Activated gamma-delta T cell (primary cell): ENCODE measurements around the gene FEV.
"Not testable (repeated sequence)": the region's sequence is repeated elsewhere in the genome, so short reads cannot be mapped to it uniquely, and the experiment has no call there.

Experiments
- DNase-seq: peaks from one replicate; lab custom pipeline; 2025; lab: John Stamatoyannopoulos, UW

Gene FEV

DNA sequence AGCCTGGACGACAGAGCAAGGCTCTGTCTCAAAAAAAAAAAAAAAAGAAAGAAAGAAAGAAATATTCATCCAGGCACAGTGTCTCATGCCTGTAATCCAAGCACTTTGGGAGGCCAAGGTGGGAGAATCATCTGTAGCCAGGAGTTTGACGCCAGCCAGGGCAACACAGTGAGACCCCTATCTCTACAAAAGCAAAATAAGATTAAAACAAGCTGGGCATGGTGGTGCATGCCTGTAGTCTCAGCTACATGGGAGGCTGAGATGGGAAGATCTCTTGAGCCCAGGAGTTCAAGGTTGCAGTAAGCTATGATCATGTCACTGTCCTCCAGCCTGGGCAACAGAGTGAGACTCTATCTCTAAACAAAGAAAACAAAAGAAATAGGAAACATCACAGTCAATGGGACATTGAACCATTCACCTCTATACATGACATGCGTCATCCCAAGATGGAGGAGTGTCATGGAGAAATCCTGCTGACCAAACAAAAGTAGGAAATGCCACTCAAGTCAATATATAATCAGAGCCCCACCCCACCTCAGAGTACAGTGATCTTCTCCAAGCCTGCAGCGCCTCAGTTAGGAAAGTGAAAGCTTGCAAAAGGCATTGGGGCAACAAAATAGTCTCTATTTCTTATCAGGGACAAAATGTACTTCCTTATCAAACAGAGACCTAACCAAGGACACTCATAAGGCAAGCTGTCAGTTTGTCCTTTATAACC is 9.8 kb downstream of the FEV start:
- no peak for DNase-seq

GRCh38 chr2:218970894-218971293 is 14.1 kb downstream of the FEV start:
- DNase-seq: no peak

DNA sequence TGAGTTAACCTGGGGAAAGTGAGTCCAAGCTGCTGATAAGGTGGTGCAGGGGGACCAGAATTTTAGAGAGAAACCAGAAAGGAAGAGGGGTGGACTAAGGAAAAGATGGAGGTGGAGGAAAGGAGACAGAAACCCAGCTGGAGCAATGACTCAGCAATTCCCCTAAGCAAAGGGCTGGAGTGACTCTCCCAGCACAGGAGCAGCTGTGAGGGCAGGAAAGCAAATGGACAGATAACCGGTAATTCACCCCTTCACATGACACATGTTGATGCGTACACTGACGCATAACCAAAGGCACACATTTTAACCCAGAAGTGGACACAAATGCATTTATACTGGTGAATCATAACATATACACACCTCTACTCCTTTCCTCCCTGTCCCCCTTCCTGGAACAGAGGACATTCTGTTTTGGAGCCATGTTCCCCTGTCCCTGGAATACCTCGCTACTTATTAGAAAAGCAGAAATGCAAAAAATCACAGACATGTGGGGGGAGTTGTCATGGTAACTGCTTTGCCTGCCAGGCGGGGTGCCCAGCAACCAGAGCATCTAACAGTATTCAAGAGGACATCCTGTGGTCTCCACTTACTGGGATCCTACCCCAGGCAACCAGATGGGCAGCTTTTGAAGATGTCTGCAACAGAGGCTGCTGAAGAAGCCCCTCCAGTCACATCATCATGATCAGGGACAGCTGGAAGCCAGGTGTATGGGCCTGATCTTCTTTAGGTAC is 20.8 kb downstream of the FEV start:
- DNase-seq: no peak

DNA sequence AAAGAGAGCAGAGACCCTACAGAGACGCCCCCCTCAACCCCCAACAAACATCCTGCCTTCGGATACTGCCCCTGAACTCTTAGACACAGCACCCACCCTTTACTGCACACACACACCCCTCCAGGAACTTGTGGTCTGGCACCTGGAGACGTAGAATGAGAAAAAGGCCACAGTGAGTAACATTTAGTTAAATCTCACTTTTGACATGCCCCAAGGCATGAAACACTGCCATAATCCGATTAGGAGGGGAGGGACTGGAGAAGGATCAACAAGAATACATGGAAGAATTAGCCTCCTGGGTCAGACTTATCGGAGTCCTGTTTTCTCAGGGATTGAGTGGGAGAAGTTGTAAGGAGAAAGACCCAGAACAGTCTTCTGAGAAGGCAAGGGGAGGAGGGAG is 21.4 kb downstream of the FEV start:
- DNase-seq: no peak

DNA sequence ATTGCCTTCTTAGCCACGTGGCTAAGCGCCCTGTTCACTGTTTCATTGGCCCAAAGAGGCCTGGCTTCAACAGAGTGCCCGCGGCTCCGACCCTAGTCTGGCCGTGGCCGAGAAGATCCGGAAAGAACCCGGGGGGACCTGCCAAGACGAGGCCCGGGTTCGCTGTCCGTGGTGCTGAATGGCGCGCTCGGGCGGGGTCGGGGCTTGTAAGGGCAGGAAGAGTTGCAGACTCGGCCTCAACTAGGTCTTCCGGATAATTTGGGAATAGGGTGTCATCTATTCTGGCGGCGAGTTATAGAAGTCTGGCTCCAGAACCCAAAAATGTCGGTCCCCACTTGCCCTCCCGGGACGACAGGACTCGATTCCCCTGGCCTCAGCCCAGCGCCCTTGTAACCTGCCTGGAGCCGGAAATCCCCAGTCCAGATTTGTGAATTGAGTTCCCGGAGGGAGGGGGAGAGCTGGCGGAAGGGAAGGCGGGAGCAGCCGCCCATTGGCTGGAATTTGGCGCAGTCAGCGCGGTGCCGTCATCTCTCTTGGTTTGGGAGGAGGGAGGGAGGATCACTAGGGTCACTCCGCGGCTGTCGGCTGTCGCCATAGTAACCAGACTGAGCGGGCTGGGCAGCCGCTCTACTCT is 22.0 kb downstream of the FEV start:
- no peak for DNase-seq

- DNase-seq: no peak
Measured at GRCh38 chr2:218961651-218962570, 23.1 kb downstream of the FEV start.

DNA sequence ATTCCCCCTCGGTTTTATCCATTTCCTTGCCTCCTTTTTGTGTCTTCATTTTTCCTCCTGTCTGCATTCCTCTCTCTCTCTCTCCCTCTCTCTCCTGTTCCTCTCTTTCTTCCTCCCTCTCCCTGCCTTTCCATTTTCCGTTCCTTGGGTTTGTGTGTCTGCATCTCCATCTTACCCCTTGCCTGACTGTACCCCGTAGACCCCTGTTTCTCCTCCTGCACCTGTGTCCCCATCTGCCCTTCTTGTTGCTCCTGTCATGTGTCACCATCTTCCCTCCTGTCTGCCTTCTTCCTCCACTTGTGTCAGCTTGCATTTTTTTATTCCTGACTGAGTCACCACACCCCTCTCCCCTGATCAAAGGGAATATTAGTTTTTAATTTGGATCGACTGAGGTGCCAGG is 23.8 kb downstream of the FEV start:
- no peak for DNase-seq

- DNase-seq: no peak
Measured at GRCh38 chr2:218960309-218961165, 24.4 kb downstream of the FEV start.

DNA sequence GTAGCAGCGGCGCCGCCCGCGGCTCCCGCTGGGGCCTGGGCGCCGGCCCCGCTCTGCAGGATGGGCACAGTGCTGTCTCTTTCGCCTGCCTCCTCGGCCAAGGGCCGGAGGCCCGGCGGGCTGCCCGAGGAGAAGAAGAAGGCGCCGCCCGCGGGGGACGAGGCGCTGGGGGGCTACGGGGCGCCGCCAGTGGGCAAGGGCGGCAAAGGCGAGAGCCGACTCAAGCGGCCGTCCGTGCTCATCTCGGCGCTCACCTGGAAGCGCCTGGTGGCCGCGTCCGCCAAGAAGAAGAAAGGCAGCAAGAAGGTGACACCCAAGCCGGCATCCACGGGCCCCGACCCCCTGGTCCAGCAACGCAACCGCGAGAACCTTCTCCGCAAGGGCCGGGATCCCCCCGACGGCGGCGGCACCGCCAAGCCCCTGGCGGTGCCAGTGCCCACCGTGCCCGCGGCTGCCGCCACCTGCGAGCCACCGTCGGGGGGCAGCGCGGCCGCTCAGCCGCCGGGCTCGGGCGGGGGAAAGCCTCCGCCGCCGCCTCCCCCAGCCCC is 25.1 kb downstream of the FEV start:
- no peak for DNase-seq

GRCh38 chr2:218959141-218959731 is 25.7 kb downstream of the FEV start, which contains the start of gene CDK5R2:
Gene CDK5R2, plus strand, starts transcription at chr2:218959666. Its CDS starts 155 bp downstream, at chr2:218959821.
- no peak for DNase-seq

DNA sequence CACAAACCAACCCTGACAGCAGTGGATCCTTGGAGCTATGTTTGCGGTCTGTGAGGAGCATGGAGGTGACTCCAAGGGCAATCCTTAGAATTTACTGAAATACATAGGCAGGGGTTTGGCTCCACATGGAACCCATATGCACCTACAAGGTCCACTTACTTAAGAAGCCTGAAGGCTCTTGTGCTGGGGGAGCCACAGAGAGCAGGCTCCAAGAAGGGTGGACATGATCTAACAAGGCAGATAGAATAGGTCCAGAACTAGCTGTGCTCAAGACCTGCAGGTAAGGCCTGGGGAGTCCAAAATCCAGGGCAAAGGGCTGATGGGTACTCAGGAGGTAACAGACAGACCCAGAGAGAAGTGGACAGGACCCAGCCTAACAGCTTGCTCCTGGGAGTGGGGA is 26.7 kb downstream of the FEV start:
- no peak for DNase-seq

DNA sequence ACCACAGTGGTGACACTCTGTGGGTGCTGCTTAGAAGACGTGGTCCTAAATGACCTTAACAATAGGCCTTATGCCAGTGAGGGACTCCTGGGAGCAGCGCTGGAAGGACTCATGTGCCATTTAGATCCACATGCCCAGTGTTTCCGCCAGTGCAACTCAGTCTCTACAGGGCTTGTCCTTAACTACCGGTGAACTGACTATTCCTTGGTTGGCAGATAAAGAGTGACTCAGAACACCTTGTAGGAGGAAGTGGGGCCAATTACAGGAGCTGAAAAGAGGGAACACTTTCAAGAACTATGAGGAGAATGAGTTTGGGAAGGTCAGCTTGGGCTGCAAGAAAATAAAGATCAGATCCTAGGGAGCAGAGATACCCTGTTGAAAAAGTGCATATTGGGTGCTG is 27.3 kb downstream of the FEV start:
- DNase-seq: no peak

GRCh38 chr2:218956039-218956438 is 28.9 kb downstream of the FEV start:
- no peak for DNase-seq

- DNase-seq: no peak
Measured at GRCh38 chr2:218954541-218955300, 30.3 kb downstream of the FEV start.

GRCh38 chr2:218953366-218953954 is 31.5 kb downstream of the FEV start:
- no peak for DNase-seq

- no peak for DNase-seq
Measured at GRCh38 chr2:218952160-218952559, 32.8 kb downstream of the FEV start.

GRCh38 chr2:218946621-218947020 is 38.4 kb downstream of the FEV start:
- no peak for DNase-seq

DNA sequence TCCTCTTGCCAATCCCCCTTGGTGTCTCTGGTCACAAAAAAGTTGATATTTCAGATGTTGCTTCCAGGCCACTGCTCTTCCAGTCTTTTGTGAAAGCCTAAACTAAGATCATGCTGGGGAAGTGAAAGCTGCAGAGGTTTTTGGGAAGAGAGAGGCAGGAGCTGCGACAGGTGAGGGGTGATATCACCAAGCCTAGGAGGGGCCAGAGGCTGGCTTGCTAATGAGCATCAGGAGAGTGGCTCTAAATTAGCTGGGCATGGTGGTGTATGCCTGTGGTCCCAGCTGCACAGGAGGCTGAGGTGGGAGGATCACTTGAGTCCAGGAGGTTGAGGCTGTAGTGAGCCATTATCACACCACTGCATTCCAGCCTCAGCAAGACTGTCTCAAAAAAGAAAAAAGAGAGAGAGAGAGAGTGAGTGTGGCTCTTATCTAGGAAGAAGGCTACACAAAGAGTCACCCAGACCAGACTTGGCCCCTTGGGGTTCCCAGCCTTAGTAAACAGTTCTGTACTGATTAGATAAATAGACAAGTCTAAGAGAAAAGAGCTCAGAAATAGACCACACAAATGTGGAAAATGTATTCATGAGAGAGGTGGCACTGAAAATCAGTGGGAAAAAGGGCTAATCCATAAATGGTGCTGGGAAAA is 40.1 kb downstream of the FEV start:
- no peak for DNase-seq

GRCh38 chr2:218931751-218932150 is 53.2 kb downstream of the FEV start:
- DNase-seq: not testable (repeated sequence)
